Neural progenitor cell (in vitro differentiated cells): ENCODE measurements around the gene MTMR6. TPM values are rescaled to one million over a fixed set of nuclear protein-coding genes. Genes with fewer than 3 reads are reported as not detected.

Experiments
- DNase-seq: peaks from one replicate; pipeline ENCODE4 v3.0.0-alpha.2; 2016; ENCODE audit warnings: low spot score
- H2AFZ ChIP-seq: fragments of 200-600 bp; sonication (generic); replicated peaks from 2 replicates; pipeline ENCODE4 v1.6.1; 2016; ENCODE audit warnings: antibody characterized with exemption
- H3F3A ChIP-seq: fragments of 200-600 bp; sonication (generic); 2 replicates; pipeline ENCODE4 v1.6.1; 2016; ENCODE audit warnings: antibody characterized with exemption, low read depth
- H3K27ac ChIP-seq: fragments of 200-600 bp; sonication (generic); 2 replicates; pipeline ENCODE4 v1.5.1; 2016; ENCODE audit warnings: mild to moderate bottlenecking
- H3K27me3 ChIP-seq: fragments of 200-600 bp; sonication (generic); 2 replicates; pipeline ENCODE4 v1.6.1; 2016; ENCODE audit warnings: mild to moderate bottlenecking, moderate library complexity
- H3K36me3 ChIP-seq: fragments of 200-600 bp; sonication (generic); 2 replicates; pipeline ENCODE4 v1.5.1; 2016
- H3K4me1 ChIP-seq: fragments of 200-600 bp; sonication (generic); 2 replicates; pipeline ENCODE4 v1.6.1; 2016; ENCODE audit warnings: mixed run types
- H3K4me2 ChIP-seq: fragments of 200-600 bp; sonication (generic); 2 replicates; pipeline ENCODE4 v1.6.1; 2016
- H3K4me3 ChIP-seq: fragments of 200-600 bp; sonication (generic); 2 replicates; pipeline ENCODE4 v1.5.1; 2016
- H3K79me2 ChIP-seq: fragments of 200-600 bp; sonication (generic); 2 replicates; pipeline ENCODE4 v1.6.1; 2016; ENCODE audit warnings: low read depth
- H3K9ac ChIP-seq: fragments of 200-600 bp; sonication (generic); 2 replicates; pipeline ENCODE4 v1.6.1; 2016
- H3K9me3 ChIP-seq: fragments of 200-600 bp; sonication (generic); 2 replicates; pipeline ENCODE4 v1.5.1; 2016; ENCODE audit warnings: low read depth
- H4K20me1 ChIP-seq: fragments of 200-600 bp; sonication (generic); 2 replicates; pipeline ENCODE4 v1.6.1; 2016; ENCODE audit warnings: low read depth
- H3K27ac Mint-ChIP-seq: 3 replicates; pipeline ENCODE4 v1.8.0; 2021; ENCODE audit warnings: mixed read lengths
- H3K27me3 Mint-ChIP-seq: 2 replicates; pipeline ENCODE4 v1.8.0; 2022; ENCODE audit warnings: low read depth, mild to moderate bottlenecking, inconsistent platforms, moderate library complexity, mixed read lengths; ENCODE audit not compliant: insufficient read depth
- H3K36me3 Mint-ChIP-seq: 3 replicates; pipeline ENCODE4 v1.8.0; 2021; ENCODE audit warnings: mixed read lengths
- H3K4me1 Mint-ChIP-seq: 3 replicates; pipeline ENCODE4 v1.8.0; 2021; ENCODE audit warnings: mixed read lengths
- H3K4me3 Mint-ChIP-seq: 3 replicates; pipeline ENCODE4 v1.8.0; 2021; ENCODE audit warnings: mild to moderate bottlenecking, moderate library complexity, mixed read lengths
- H3K9me3 Mint-ChIP-seq: 3 replicates; pipeline ENCODE4 v1.8.0; 2020; ENCODE audit warnings: mixed read lengths
- CTCF ChIP-seq: fragments of 200-600 bp; sonication (generic); IDR thresholded peaks from 2 replicates; pipeline ENCODE4 v1.5.1; 2017; ENCODE audit warnings: antibody characterized with exemption, mild to moderate bottlenecking
- EZH2 ChIP-seq: fragments of 200-600 bp; sonication (generic); IDR thresholded peaks from 2 replicates; pipeline ENCODE4 v1.6.1; 2017; ENCODE audit warnings: antibody characterized with exemption, mild to moderate bottlenecking, moderate library complexity
- EZH2phosphoT487 ChIP-seq: fragments of 200-600 bp; sonication (generic); IDR thresholded peaks from 2 replicates; pipeline ENCODE4 v1.6.1; 2017; ENCODE audit warnings: antibody characterized with exemption
- total RNA-seq: library from RNA; depleted of rRNA; stranded (reverse); fragments of >200 nt; gene quantifications from 2 replicates; pipeline ENCODE4 v1.2.3, GENCODE V29; 2015; ENCODE audit warnings: low replicate concordance

The MTMR6 gene
- total RNA-seq, 1 donor from 2014 or later, result 19.1 TPM

- Mint-ChIP-seq H3K36me3 (no peaks in the 10 kb centered on the region), H3K27ac (no peak overlapping the region), H3K4me3 (no peak overlapping the region), H3K27me3 (peaks cover 7% of the 10 kb centered on the region), H3K4me1 (peaks cover 15% of the 10 kb centered on the region), H3K9me3 (peaks cover 5% of the 10 kb centered on the region)
- DNase-seq, result no peak
- Histone ChIP-seq H3K27ac (no peak overlapping the region), H3K79me2 (no peaks in the 10 kb centered on the region), H4K20me1 (no peaks in the 10 kb centered on the region), H2AFZ (no peak overlapping the region), H3F3A (no peaks in the 10 kb centered on the region), H3K4me2 (no peak overlapping the region), H3K4me1 (no peaks in the 10 kb centered on the region), H3K27me3 (no peaks in the 10 kb centered on the region), H3K4me3 (no peak overlapping the region), H3K9me3 (no peaks in the 10 kb centered on the region), H3K36me3 (no peaks in the 10 kb centered on the region), H3K9ac (no peak overlapping the region)
- TF ChIP-seq CTCF (no peak), EZH2phosphoT487 (no peak), EZH2 (no peak)
Observed at GRCh38 chr13:25233861-25234260, 53.4 kb downstream of the MTMR6 start.

GRCh38 chr13:25232937-25233515 is 54.3 kb downstream of the MTMR6 start:
- Mint-ChIP-seq H3K4me1 (peaks cover 15% of the 10 kb centered on the region), H3K36me3 (no peaks in the 10 kb centered on the region), H3K27ac (no peak overlapping the region), H3K9me3 (peaks cover 5% of the 10 kb centered on the region), H3K27me3 (peaks cover 7% of the 10 kb centered on the region), H3K4me3 (no peak overlapping the region)
- no peaks in the 10 kb centered on the region for H3K4me1 ChIP-seq
- DNase-seq, result peak; percentile 48
- H2AFZ ChIP-seq, result peak overlapping the region; percentile 52
- H3K27me3 ChIP-seq, result no peaks in the 10 kb centered on the region
- H3K36me3 ChIP-seq, result no peaks in the 10 kb centered on the region
- no peaks in the 10 kb centered on the region for H3K9me3 ChIP-seq
- no peaks in the 10 kb centered on the region for H4K20me1 ChIP-seq
- H3K4me3 ChIP-seq, result no peak overlapping the region
- no peaks in the 10 kb centered on the region for H3F3A ChIP-seq
- H3K79me2 ChIP-seq, result no peaks in the 10 kb centered on the region
- no peak overlapping the region for H3K27ac ChIP-seq
- no peak overlapping the region for H3K4me2 ChIP-seq
- no peak overlapping the region for H3K9ac ChIP-seq
- peak; percentile 70 for TF ChIP-seq CTCF
- no peak for TF ChIP-seq EZH2phosphoT487
- no peak for TF ChIP-seq EZH2

- Mint-ChIP-seq H3K27ac (no peak overlapping the region), H3K4me1 (peaks cover 2% of the 10 kb centered on the region), H3K9me3 (peaks cover 5% of the 10 kb centered on the region), H3K36me3 (no peaks in the 10 kb centered on the region), H3K27me3 (peaks cover 7% of the 10 kb centered on the region), H3K4me3 (no peak overlapping the region)
- no peak for DNase-seq
- Histone ChIP-seq H3K27me3 (no peaks in the 10 kb centered on the region), H4K20me1 (no peaks in the 10 kb centered on the region), H3K27ac (no peak overlapping the region), H3K79me2 (no peaks in the 10 kb centered on the region), H3K4me3 (no peak overlapping the region), H3F3A (no peaks in the 10 kb centered on the region), H3K4me1 (no peaks in the 10 kb centered on the region), H3K36me3 (no peaks in the 10 kb centered on the region), H3K4me2 (no peak overlapping the region), H2AFZ (no peak overlapping the region), H3K9me3 (no peaks in the 10 kb centered on the region), H3K9ac (no peak overlapping the region)
- no peak for TF ChIP-seq CTCF
- TF ChIP-seq EZH2phosphoT487, result no peak
- no peak for TF ChIP-seq EZH2
Observed at GRCh38 chr13:25231517-25231916, 55.8 kb downstream of the MTMR6 start.
